Tibial artery (tissue), 4 donors: ENCODE results near the gene SH2D6.

Source experiments
- DNase-seq, 2 donors: peaks; one replicate each; pipeline ENCODE4 v3.0.0-alpha.2; 2019
- H3K27ac ChIP-seq, 2 donors: fragments of 200-600 bp; sonication (generic) in 1 of 2; 1 replicate in 1 of 2; 2 replicates in 1 of 2; pipeline ENCODE4 v1.5.1; 2018 to 2019; ENCODE audit warnings: mild to moderate bottlenecking in 1 of 2
- H3K27me3 ChIP-seq, 2 donors: fragments of 200-600 bp; sonication (generic) in 1 of 2; one replicate each; pipeline versions ENCODE4 v1.5.1 to v1.6.0; 2016 to 2019
- H3K36me3 ChIP-seq, 3 donors: fragments of 200-600 bp; sonication (generic) in 2 of 3; one replicate each; pipeline ENCODE4 v1.5.1; 2016 to 2019; ENCODE audit warnings: mild to moderate bottlenecking in 2 of 3
- H3K4me1 ChIP-seq, 4 donors: fragments of 200-600 bp; sonication (generic) in 2 of 4; 1 replicate in 3 of 4; 2 replicates in 1 of 4; pipeline ENCODE4 v1.5.1; 2016 to 2019
- H3K4me3 ChIP-seq, 2 donors: fragments of 200-600 bp; sonication (generic) in 1 of 2; 1 replicate in 1 of 2; 2 replicates in 1 of 2; pipeline ENCODE4 v1.5.1; 2018 to 2019; ENCODE audit warnings: mild to moderate bottlenecking in 2 of 2
- H3K9me3 ChIP-seq, 3 donors: fragments of 200-600 bp; sonication (generic) in 1 of 3; one replicate each; pipeline ENCODE4 v1.5.1; 2016 to 2019
- CTCF ChIP-seq, 2 experiments: fragments of 200-600 bp in 1 of 2; fragments of 450-650 bp in 1 of 2; IDR thresholded peaks; one replicate each; pipeline ENCODE4 v1.5.1; 2017 to 2019; ENCODE audit warnings: antibody characterized with exemption in 2 of 2, mild to moderate bottlenecking in 1 of 2, moderate library complexity in 1 of 2
- intact Hi-C: fragments of 100-400 bp; cut with DNase I; formaldehyde crosslinking; loops from one replicate; pipeline ENCODE4 v1.15.0; 2023; ENCODE audit warnings: low total_unique reads

Gene SH2D6

GRCh38 chr2:85427300-85427835, 8.9 kb downstream of the SH2D6 start:
- intact Hi-C loops, result no loop called here
- Histone ChIP-seq H3K9me3 (no peaks in the 10 kb centered on the region), H3K27me3 (no peaks in the 10 kb centered on the region), H3K27ac (no peak overlapping the region), H3K4me1 (no peaks in the 10 kb centered on the region), H3K4me3 (no peak overlapping the region), H3K36me3 (no peaks in the 10 kb centered on the region)
- no peak for TF ChIP-seq CTCF (IDR thresholded peaks at IDR 0.05)
- DNase-seq, result peak in 1 of 2 donors; percentile 23

GRCh38 chr2:85428343-85428881, 9.9 kb downstream of the SH2D6 start:
- intact Hi-C loops, result no loop called here
- H3K9me3 ChIP-seq, result no peaks in the 10 kb centered on the region
- no peak overlapping the region for H3K27ac ChIP-seq
- H3K4me1 ChIP-seq, result peaks cover 0 to 2% (median 1%) of the 10 kb centered on the region in 4 donors
- no peak overlapping the region for H3K4me3 ChIP-seq
- TF ChIP-seq CTCF (IDR thresholded peaks at IDR 0.05), result no peak
- no peak for DNase-seq
- no peaks in the 10 kb centered on the region for H3K27me3 ChIP-seq
- H3K36me3 ChIP-seq, result no peaks in the 10 kb centered on the region

- intact Hi-C loops, result no loop called here
- no peak for DNase-seq
- H3K4me1 ChIP-seq, result peaks cover 0 to 11% (median 10%) of the 10 kb centered on the region in 4 donors
- H3K27ac ChIP-seq, result no peak overlapping the region
- H3K4me3 ChIP-seq, result no peak overlapping the region
- H3K27me3 ChIP-seq, result no peaks in the 10 kb centered on the region
- no peaks in the 10 kb centered on the region for H3K36me3 ChIP-seq
- TF ChIP-seq CTCF (IDR thresholded peaks at IDR 0.05), result no peak
- no peaks in the 10 kb centered on the region for H3K9me3 ChIP-seq
Measured at GRCh38 chr2:85429213-85429923, 10.9 kb downstream of the SH2D6 start.

GRCh38 chr2:85429924-85430289, 11.4 kb downstream of the SH2D6 start:
- no peak overlapping the region for H3K27ac ChIP-seq
- no peaks in the 10 kb centered on the region for H3K9me3 ChIP-seq
- H3K27me3 ChIP-seq, result no peaks in the 10 kb centered on the region
- TF ChIP-seq CTCF (IDR thresholded peaks at IDR 0.05), result no peak
- intact Hi-C loops, result no loop called here
- DNase-seq, result peak in 1 of 2 donors; percentile 64
- peaks cover 0 to 14% (median 12%) of the 10 kb centered on the region in 4 donors for H3K4me1 ChIP-seq
- H3K4me3 ChIP-seq, result no peak overlapping the region
- no peaks in the 10 kb centered on the region for H3K36me3 ChIP-seq

- H3K9me3 ChIP-seq, result no peaks in the 10 kb centered on the region
- intact Hi-C loops, result no loop called here
- H3K36me3 ChIP-seq, result no peaks in the 10 kb centered on the region
- DNase-seq, result peak in 1 of 2 donors; percentile 65
- H3K4me3 ChIP-seq, result no peak overlapping the region
- peaks cover 0 to 16% (median 13%) of the 10 kb centered on the region in 4 donors for H3K4me1 ChIP-seq
- H3K27ac ChIP-seq, result no peak overlapping the region
- no peaks in the 10 kb centered on the region for H3K27me3 ChIP-seq
- TF ChIP-seq CTCF (IDR thresholded peaks at IDR 0.05), result no peak
Measured at GRCh38 chr2:85430752-85431569, 12.4 kb downstream of the SH2D6 start.
